ENCODE data around the gene YTHDF1. TPM values are rescaled to one million over a fixed set of nuclear protein-coding genes. Genes with fewer than 3 reads are reported as not detected.
"Not testable (repeated sequence)": the region's sequence is repeated elsewhere in the genome, so short reads cannot be mapped to it uniquely, and the experiment has no call there.

Gene YTHDF1
- total RNA-seq, 1 donor from 2014 or later = 23.1 TPM

DNA sequence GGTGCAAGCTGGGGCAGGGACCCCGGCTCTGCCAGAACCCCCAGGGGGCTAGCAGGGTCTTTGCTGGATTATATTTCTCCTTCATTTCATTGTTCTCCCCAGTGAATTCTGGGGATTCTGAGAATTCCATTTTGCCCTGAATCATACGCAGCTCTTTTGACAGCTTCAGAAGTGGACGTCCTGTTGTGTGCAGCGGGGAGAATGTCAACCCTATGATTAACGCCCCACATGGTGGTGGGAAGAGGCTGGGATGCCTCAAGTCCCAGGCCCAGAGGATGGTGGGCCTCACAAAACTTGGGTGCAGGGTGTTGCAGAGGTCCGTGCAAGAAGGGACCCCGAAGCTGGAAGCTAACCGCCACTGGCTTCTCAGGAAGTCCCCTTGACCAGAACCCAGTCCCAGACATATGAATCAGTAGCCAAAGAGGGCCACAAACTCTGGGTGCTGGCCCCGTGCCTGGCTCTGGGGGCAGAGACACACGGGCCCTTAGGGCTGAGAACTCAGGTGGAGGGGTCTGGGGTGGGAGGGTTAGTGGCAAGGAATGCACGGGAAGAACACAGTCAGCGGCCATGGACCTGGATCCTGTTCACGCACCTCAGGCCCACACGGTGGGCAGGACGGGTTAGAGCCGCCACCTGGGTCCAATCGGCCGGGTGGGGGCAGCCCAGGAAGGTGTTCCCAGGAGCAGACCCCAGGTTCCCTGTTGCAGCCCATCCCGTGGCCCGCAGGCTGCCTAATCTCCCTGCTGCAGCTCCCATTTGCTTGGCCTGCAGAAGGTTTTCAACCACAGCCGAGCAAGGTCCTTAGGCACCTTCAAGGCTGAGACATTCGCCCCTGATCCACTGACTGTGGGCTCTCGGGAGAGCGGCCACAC is 51.2 kb downstream of the YTHDF1 start:
- DNase-seq (ENCODE audit: low spot score) = no peak
- intact Hi-C loops (cut with DNase I) = no loop called here

DNA sequence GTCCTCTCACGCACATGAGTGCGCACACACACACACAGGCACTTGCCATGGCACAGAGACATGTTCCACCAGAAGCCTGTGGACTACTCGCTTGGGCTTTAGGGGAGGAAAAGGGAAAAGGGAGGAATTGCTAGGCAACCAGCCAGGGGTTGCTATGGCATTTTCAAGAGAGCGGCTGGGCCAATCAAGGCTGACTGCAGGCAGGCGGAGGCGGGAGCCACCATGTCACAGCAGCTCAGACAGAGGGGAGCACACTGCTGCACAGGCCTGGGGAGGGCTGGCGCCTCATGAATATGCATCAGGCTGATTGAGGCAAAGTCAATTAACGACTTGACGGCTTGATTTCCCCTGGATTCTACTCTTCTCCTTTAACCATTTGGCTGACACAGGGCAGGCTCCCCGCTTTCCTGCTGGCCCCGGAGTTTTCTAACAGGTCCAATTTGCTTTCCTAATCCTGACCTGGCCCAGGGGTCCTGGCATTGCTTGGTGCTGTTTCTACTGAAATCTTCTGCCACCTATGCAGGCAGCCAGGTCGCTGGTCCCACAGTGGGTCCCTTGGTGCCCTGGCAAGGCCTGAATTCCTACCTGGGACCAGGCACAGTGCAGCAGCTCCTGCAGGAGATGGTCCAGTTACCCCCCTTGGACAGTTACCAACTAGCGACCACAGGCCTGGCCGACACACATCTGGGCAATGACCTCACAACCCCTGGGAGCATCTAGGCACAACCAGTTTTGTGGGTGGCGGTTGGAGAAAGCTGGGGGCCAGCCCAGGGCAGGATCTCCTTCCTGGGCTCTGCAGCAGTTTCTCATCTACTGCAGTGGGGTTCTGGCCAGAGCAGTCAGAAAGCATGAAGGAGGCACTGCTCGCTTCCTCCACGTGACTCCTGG is 52.1 kb downstream of the YTHDF1 start:
- intact Hi-C loops (cut with DNase I) = no loop called here
- no peak for DNase-seq (ENCODE audit: low spot score)

DNA sequence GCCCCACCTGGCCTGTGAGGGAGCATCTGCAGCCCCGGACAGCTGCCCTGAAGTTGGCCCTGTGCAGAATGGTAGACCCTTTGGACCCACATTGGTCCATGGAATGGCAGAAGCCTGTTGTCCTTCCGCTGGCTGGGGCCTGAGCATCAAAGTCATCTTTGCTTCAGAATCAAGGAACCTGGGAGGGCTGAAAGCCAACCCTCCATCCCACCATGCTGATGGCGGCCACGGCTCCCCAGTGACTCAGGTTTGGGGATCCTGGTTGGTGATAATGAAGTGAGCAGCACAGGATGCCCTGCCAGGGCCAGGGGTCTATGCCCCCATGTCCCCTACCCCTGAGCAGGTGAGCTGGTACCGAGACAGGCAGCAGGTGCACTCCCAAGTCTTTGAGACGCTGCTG is 52.8 kb downstream of the YTHDF1 start:
- intact Hi-C loops (cut with DNase I) = no loop called here
- DNase-seq (ENCODE audit: low spot score) = no peak

DNA sequence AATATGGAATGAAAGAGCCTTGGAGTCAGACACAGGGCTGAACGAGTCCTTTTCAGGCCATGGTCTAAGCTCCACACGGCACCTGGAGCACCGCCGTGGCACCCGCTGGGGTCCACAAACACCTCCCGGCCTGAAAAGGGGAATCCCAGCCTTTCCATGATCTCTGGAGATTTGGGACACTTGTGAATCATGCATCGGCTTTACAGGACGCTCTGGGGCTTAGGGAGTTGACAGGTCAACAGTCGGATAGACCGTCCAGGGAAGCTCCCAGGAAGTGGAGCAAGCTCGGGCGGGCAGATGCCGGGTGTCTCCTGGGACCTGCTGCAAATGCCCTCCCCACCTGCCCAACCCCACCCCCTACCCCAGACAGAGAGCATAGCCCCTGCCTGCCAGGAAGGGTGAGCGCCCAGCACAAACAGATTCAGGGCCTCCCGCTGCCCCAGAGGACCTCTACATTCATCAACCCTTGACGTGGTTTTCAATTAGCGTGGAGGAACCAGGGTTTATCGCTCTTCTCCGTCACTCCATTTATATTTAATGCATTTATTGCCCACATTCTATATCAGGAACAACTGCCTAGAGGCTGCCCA is 53.6 kb downstream of the YTHDF1 start:
- no peak for DNase-seq (ENCODE audit: low spot score)
- intact Hi-C loops (cut with DNase I) = no loop called here

DNA sequence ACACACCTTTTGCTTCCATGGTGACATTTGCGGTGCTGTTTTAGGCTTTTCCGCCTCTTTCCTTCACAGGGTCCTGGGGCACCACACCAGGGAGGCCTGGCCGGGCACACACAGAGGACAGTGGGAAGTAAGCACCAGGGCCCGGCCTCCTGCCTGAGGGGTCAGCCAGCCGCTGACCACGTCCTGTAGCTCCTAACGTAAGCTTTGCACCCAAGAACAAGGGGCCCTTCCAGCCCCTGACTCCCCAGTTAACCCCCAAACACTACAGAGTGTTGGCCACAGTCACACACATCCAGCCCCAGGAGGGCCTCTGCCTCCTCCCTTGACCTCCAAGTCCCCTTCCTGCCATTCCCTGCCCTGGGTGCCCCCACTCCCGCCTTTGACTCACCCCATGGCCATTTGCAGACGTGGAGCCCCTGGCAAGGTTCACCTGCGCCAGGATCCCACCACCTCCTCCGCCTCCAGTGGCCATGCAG is 54.7 kb downstream of the YTHDF1 start:
- intact Hi-C loops (cut with DNase I) = no loop called here
- no peak for DNase-seq (ENCODE audit: low spot score)

DNA sequence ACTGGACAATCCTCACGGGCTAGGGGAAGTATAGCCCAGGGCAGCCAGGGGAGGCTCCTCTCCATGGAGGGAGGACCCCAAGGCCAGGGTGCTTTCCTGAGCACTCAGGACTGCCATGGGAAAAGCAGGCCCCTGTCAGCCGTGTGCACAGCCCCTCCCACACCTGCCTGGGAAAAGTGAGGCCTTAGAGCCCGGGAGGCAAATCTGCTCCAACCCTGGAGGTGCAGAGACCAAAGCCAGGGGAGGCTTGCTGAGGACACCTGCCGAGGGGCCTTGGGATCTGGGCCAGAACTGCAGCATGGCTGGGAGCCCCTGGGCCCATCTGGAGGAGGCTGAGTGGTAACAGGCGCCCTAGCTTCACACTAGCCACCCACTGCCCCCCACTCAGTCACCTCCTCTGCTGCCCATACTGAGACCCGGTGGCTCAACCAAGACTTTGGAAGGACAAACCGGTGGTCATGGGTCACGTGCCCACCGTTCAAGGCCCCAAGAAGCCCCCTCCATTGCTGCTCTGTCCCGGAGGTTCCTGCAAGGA is 55.2 kb downstream of the YTHDF1 start:
- intact Hi-C loops (cut with DNase I) = no loop called here
- DNase-seq (ENCODE audit: low spot score) = no peak

DNA sequence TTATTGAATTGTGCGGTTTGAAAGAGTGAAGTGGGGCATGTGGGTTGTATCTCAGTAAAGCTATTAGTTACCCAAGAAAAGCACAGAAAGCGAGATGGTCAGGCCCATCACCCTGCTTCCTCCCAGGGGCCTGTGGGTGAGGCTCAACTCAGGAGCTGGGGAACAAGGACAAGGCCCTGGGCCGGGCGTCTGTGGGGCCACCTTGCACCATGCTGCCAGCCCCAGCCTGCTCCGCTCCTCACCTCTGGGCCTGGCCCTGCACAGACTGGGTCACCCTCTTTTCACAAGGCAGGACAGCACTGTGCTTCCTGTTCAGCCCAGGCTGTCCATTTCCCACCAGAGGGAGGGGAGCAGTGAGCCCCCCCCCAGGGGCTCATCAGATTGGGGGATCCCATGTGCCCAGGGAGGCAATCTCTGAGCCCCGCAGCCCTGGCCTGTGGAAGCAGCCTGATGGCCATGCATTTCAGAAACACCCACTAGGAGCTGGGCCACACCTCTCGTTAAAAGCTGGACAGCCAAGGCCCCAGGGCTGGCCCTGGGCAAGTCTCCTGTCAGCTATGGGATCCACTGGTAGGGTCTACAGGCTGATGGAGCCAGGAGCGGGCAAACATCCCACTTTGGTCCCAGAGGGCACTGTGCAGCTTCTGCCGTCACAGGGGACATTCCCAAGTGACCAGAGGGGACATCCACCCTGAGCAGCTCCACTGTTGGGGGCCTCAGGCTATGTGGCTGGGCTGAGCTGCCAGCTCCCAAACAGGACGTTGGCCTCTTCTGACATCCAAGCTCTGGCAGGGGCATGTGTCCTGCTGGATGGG is 55.9 kb downstream of the YTHDF1 start:
- intact Hi-C loops (cut with DNase I) = no loop called here
- no peak for DNase-seq (ENCODE audit: low spot score)

DNA sequence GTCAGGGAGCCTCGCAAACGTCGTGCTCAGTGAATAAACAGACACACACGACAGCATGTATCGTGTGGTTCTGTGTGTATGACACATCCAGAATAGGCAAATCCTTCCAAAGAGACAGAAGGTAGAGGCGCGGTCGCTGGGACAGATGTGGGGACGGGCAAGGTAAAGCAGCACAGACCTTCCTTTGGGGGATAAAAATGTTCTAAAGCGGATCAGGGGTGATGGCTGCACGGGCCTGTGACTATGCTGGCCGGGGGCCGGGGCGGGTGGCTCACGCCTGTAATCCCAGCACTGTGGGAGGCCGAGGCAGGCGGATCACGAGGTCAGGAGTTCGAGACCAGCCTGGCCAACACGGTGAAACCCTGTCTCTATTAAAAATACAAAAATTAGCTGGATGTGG is 56.7 kb downstream of the YTHDF1 start:
- intact Hi-C loops (cut with DNase I); DNase-seq (ENCODE audit: low spot score): not testable (repeated sequence)

DNA sequence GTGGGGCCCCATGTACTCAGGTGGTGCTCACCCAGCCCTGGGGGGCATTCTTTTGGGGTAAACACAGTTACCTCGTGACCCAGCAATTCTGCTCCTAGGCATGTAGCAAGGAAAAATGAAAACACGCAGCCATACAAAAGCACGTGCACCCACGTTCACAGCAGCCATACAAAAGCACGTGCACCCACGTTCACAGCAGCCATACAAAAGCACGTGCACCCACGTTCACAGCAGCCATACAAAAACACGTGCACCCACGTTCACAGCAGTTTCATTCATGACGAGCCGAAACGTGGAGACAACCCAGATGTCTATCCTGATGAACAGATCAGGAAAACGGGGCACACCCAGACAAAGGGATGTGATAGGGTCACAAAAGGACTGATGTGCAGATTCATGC is 57.1 kb downstream of the YTHDF1 start:
- intact Hi-C loops (cut with DNase I) = no loop called here
- no peak for DNase-seq (ENCODE audit: low spot score)

DNA sequence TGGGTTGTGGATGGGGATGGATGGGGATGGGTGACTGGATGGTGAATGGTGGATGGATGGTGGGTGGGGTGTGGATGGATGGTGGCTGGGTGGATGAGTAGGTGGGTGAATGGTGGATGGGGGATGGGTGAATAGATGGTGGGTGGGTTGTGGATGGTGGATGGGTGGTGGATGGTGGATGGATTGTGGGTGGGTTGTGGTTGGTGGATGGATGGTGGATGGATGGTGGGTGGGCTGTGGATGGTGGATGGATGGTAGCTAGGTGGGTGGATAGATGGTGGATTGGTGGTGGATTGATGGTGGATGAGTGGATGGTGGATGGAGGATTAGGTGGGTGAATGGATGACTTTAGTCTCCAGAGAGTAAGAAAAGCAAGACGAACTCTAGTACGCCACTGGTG is 57.6 kb downstream of the YTHDF1 start:
- no peak for DNase-seq (ENCODE audit: low spot score)
- intact Hi-C loops (cut with DNase I) = no loop called here

DNA sequence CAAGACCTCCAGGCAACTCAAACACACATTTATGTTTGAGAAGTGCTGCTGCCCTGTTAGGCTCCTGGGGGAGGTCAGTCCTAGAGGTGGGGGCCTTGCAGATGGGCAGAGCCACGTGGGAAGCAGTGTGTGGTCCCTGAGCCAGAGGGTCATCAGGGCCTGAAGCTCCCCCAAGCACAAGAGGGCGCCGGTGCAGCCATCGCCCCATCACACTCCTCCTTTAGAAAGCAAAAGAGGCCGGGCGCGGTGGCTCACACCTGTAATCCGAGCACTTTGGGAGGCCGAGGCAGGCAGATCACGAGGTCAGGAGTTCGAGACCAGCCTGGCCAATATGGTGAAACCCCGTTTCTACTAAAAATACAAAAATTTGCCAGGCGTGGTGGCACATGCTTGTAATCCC is 58.5 kb downstream of the YTHDF1 start:
- DNase-seq (ENCODE audit: low spot score); intact Hi-C loops (cut with DNase I): not testable (repeated sequence)

DNA sequence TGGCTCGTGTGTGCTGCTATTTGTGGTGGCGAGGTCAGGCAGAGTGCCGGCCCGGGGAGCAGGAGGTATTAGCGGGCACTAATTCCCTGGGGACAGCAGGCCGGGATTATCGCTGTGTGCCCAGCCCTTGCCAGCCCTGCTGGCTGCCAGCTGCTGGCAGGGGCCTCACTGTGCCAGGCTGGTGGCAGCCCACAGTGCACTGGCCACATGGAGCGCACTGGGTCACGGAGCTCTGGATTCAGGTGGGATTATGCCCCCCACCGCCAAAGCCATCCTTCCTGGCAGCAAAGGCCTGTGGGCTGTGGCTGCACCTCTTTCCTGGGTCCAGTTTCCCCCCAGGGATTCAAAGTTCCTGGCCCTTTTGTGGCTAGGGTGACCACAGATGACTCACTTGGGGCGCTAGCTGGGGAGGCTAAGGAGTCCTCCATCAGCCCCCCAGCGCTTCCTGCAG is 59.7 kb downstream of the YTHDF1 start:
- DNase-seq (ENCODE audit: low spot score) = no peak
- intact Hi-C loops (cut with DNase I) = no loop called here

DNA sequence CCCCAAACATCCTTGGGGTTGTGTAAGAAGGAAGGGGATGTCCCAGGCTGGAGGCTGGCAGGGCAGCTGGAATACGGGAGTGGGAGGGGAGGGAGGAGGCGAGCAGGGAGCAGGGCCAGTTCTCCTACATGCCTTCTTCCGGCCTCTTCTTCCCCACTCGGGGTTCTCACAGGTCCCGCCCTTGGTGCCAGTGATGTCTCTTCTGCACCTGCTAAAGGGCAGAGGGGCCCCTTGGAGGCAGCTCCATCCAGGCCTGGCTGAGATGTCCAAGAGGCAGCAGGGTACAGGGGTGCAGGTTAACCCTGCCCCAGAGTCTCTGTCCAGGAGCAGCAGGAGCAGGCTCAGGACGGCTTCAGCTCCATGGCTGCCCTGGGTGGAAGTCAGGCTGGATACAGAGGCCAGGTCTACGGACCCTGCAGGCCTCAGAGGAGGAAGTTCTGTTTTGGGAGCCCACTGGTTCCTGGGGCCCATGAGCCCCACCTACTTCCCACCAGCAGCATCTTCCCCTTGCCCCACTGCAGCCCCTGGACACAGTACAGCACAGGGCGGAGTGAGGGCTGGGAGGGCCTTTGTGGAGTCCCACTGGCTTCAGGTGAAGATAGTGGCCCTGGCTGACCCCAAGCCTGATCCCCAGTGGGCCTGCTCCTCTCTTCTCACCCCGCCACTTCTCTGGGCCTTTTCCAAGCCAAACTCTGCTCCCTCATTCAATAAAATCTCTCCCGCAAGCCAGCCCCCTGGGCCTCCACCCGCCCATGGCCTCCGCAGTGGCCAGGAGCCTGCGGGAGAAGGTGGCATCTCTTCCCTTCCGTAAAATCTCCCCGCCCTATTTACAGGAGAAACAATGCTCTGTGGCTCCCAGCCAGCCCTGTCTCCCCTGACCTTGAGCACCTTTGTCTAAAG is 60.4 kb downstream of the YTHDF1 start:
- intact Hi-C loops (cut with DNase I) = no loop called here
- no peak for DNase-seq (ENCODE audit: low spot score)

DNA sequence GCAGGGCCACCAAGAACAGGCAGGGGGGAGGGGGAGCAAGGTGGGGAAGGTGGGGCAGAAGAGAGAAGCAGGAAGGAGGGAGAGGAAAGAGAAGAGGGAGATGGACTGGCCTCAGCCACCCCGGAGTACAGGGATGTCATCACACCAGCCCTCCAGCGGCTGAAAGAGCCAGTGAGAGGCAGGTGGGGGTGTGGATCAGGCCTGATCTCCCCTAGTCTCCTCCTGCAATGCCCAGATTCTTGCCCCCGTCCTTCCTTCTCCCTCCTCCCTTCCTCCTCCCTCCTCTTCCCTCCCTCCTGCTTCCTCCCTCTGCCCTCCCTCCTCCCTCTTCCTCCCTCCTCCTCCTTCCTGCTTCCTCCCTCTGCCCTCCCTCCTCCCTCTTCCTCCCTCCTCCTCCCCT is 61.5 kb downstream of the YTHDF1 start:
- intact Hi-C loops (cut with DNase I) = no loop called here

DNA sequence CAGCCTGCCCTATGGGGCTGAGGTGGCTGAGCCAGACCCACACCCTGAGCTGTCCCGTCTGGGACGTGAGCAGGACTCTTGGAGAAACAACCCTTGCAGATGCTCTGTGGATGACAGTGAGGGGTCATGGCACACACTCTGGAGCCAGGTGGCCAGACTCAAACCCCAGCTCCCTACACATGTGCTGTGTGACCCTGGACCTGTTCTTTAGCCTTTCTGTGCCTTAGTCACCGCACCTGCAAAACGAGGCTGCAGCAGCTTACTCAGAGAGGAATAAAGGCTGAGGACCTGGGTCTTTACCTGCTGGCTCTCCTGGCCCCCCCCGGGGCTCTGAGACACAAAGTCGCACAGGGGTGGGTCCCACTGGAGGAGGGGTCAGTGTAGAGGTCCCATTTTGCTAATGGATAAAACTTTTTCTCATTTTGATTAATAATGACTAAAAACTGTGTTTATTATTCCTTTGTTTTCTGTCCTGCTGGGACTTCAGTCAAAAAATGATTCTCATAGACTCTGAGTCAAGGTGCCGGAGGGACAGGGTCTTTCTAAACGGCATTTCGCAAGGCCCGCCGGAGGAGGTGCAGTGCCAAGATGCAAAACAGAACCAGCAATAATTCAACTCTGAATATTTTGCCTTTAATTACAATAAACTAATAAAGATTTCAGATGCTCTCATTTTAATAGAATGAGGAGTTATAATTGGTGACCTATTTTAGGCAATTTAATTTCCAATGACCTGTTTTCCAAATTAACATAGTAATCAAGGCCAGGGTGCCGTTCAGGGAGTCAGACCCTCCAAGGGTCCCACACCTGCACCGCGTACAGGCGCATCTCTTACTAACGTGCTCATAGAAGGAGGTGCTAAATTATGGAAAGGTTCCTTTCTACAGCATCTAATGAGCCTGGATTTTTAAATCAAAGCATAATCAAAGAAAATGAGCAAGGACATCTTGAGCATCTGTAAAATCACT is 62.4 kb downstream of the YTHDF1 start:
- DNase-seq (ENCODE audit: low spot score) = no peak
- intact Hi-C loops (cut with DNase I) = no loop called here

More for the DNA sequence above, 61.5 kb downstream of the YTHDF1 start:
- no peak for DNase-seq (ENCODE audit: low spot score)

DNA sequence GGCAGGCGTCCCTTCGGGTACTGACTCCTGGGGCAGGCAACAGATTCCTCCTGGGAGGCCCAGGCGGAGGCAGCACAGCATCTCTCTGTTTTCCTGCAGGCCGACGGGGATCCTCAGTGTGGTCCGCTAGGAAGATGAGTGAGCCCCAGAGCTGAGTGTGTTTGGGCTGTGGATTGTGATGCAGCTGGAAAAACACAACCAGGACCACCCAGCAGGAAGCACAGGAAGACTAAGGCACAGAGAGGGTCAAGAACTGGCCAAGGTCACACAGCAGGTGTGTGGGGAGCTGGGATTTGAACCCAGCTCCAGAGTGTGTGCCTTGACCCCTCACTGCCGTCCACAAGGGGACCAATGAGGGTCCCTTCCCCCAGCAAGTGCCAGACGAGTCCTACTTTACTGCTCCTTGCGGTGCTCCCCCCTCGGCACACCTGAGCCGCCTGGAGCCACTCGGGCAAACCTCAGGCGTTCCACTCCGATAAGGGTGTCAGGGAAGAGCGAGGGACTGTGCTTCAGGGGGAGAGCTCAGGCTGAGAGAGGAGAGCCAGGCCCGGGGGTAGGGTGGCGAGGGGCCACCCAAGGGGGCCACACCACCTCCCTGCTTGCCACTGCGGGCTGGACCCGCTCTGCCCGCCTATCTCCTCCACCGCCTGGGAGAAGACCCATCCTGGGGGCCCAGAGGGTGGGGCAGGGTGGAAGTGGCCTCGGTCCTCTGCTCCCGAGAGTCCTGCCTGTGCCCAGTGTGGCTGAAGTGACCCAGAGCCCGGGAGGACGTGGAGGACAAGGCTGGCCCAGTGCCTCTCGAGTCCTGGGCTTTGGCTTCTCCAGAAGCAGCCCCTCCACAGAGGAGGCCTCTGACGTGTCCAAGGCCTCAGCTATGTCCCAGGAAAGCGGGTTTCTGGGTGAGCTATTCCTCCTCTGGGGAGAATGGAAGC is 63.3 kb downstream of the YTHDF1 start:
- intact Hi-C loops (cut with DNase I) = no loop called here
- no peak for DNase-seq (ENCODE audit: low spot score)

Measured in cardiac septum (tissue), 1 donor.